ENCODE measurements around the gene MICALL1. TPM values are rescaled to one million over a fixed set of nuclear protein-coding genes. Genes with fewer than 3 reads are reported as not detected.
A peak's percentile ranks its signal among the peaks of the same experiment; 100 is the strongest.

MICALL1 gene
- total RNA-seq, 1 experiment from 2014 or later: 47.2 TPM

GRCh38 chr22:37953437-37954179, 47.5 kb downstream of the MICALL1 start, which contains the start of the genes C22orf23 and POLR2F:
TSS of gene C22orf23 (minus strand) at chr22:37953601. CDS start at chr22:37953149, 452 bp downstream.
TSS of gene POLR2F (plus strand) at chr22:37953699. CDS start at chr22:37953788, 89 bp downstream.
- H3K27ac Mint-ChIP-seq: peak within 1 kb of the TSS; percentile 95
- no peaks in the 10 kb centered on the region for H3K9me3 Mint-ChIP-seq
- ATAC-seq: peak; percentile 86
- DNase-seq (ENCODE audit: low spot score): peak; percentile 96
- H3K4me1 Mint-ChIP-seq: peaks cover 24% of the 10 kb centered on the region
- TF ChIP-seq ZNF317 (CRISPR knock-in tag; IDR thresholded peaks at IDR 0.05; ENCODE audit: borderline replicate concordance, low read depth) (no peak), GABPB1 (CRISPR knock-in tag; IDR thresholded peaks at IDR 0.05) (peak; percentile 74; the same call in 1 of the 2 replicates), FOXP1 (CRISPR knock-in tag; IDR thresholded peaks at IDR 0.05; ENCODE audit: borderline replicate concordance) (peak; percentile 30; the same call in 1 of the 2 replicates), NFYB (CRISPR knock-in tag; conservative IDR thresholded peaks at IDR 0.05; ENCODE audit: low read depth) (no peak), MAX (CRISPR knock-in tag; IDR thresholded peaks at IDR 0.05) (peak; percentile 49; the same call in 1 of the 2 replicates), FOXK1 (CRISPR knock-in tag; IDR thresholded peaks at IDR 0.05) (peak; percentile 84), ATF1 (CRISPR knock-in tag; IDR thresholded peaks at IDR 0.05) (no peak), ETV6 (CRISPR knock-in tag; IDR thresholded peaks at IDR 0.05) (peak; percentile 59; the same call in 1 of the 2 replicates), ZNF512 (CRISPR knock-in tag; IDR thresholded peaks at IDR 0.05; ENCODE audit: borderline replicate concordance) (no peak), CREM (CRISPR knock-in tag; IDR thresholded peaks at IDR 0.05) (0 out of 2 replicates have a peak, but pooled peaks have one; percentile 40), SP1 (CRISPR knock-in tag; conservative IDR thresholded peaks at IDR 0.05) (peak; percentile 61), CDX4 (CRISPR knock-in tag; IDR thresholded peaks at IDR 0.05; ENCODE audit: borderline replicate concordance) (no peak), FOXJ3 (CRISPR knock-in tag; IDR thresholded peaks at IDR 0.05; ENCODE audit: borderline replicate concordance) (no peak), ZNF232 (CRISPR knock-in tag; IDR thresholded peaks at IDR 0.05) (0 out of 2 replicates have a peak, but pooled peaks have one; percentile 33), NR2C2 (CRISPR knock-in tag; IDR thresholded peaks at IDR 0.05) (peak; percentile 82), CBFB (CRISPR knock-in tag; IDR thresholded peaks at IDR 0.05; ENCODE audit: low read depth) (no peak)
- TF ChIP-seq, protein P1, sequence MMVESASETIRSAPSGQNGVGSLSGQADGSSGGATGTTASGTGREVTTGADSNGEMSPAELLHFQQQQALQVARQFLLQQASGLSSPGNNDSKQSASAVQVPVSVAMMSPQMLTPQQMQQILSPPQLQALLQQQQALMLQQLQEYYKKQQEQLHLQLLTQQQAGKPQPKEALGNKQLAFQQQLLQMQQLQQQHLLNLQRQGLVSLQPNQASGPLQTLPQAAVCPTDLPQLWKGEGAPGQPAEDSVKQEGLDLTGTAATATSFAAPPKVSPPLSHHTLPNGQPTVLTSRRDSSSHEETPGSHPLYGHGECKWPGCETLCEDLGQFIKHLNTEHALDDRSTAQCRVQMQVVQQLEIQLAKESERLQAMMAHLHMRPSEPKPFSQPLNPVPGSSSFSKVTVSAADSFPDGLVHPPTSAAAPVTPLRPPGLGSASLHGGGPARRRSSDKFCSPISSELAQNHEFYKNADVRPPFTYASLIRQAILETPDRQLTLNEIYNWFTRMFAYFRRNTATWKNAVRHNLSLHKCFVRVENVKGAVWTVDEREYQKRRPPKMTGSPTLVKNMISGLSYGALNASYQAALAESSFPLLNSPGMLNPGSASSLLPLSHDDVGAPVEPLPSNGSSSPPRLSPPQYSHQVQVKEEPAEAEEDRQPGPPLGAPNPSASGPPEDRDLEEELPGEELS (CRISPR knock-in tag; IDR thresholded peaks at IDR 0.05): peak; percentile 77
- TF ChIP-seq, protein P2, sequence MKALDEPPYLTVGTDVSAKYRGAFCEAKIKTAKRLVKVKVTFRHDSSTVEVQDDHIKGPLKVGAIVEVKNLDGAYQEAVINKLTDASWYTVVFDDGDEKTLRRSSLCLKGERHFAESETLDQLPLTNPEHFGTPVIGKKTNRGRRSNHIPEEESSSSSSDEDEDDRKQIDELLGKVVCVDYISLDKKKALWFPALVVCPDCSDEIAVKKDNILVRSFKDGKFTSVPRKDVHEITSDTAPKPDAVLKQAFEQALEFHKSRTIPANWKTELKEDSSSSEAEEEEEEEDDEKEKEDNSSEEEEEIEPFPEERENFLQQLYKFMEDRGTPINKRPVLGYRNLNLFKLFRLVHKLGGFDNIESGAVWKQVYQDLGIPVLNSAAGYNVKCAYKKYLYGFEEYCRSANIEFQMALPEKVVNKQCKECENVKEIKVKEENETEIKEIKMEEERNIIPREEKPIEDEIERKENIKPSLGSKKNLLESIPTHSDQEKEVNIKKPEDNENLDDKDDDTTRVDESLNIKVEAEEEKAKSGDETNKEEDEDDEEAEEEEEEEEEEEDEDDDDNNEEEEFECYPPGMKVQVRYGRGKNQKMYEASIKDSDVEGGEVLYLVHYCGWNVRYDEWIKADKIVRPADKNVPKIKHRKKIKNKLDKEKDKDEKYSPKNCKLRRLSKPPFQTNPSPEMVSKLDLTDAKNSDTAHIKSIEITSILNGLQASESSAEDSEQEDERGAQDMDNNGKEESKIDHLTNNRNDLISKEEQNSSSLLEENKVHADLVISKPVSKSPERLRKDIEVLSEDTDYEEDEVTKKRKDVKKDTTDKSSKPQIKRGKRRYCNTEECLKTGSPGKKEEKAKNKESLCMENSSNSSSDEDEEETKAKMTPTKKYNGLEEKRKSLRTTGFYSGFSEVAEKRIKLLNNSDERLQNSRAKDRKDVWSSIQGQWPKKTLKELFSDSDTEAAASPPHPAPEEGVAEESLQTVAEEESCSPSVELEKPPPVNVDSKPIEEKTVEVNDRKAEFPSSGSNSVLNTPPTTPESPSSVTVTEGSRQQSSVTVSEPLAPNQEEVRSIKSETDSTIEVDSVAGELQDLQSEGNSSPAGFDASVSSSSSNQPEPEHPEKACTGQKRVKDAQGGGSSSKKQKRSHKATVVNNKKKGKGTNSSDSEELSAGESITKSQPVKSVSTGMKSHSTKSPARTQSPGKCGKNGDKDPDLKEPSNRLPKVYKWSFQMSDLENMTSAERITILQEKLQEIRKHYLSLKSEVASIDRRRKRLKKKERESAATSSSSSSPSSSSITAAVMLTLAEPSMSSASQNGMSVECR (CRISPR knock-in tag; IDR thresholded peaks at IDR 0.05; ENCODE audit: borderline replicate concordance): peak; percentile 18; the same call in 1 of the 2 replicates
- TF ChIP-seq, protein P3, sequence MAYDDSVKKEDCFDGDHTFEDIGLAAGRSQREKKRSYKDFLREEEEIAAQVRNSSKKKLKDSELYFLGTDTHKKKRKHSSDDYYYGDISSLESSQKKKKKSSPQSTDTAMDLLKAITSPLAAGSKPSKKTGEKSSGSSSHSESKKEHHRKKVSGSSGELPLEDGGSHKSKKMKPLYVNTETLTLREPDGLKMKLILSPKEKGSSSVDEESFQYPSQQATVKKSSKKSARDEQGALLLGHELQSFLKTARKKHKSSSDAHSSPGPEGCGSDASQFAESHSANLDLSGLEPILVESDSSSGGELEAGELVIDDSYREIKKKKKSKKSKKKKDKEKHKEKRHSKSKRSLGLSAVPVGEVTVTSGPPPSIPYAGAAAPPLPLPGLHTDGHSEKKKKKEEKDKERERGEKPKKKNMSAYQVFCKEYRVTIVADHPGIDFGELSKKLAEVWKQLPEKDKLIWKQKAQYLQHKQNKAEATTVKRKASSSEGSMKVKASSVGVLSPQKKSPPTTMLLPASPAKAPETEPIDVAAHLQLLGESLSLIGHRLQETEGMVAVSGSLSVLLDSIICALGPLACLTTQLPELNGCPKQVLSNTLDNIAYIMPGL (CRISPR knock-in tag; IDR thresholded peaks at IDR 0.05): peak; percentile 70; the same call in 1 of the 2 replicates
- peaks cover 19% of the 10 kb centered on the region for H3K36me3 Mint-ChIP-seq
- H3K27me3 Mint-ChIP-seq (ENCODE audit: low read depth): peaks cover 16% of the 10 kb centered on the region
- peak within 1 kb of the TSS; percentile 95 for H3K4me3 Mint-ChIP-seq
- CTCF ChIA-PET: interaction anchor here (0.5 to 3.6 kb wide), 12 partner anchors 12 to 310 kb away, joined by 3 to 23 read pairs (median 4); partner anchors contain the start of gene MICALL1
- POLR2A ChIA-PET: interaction anchor here (0.7 to 1.5 kb wide), 5 partner anchors 10 to 1812 kb away, joined by 3 to 4 read pairs (median 3); no protein-coding TSS in a partner anchor

Data from WTC11 (cell line).